ENCODE results near the gene ZNF735.

- TF ChIP-seq CTCF (IDR thresholded peaks at IDR 0.05) (no peak), POLR2A (IDR thresholded peaks at IDR 0.05) (no peak)
Observed at GRCh38 chr7:64174941-64175340, 32.1 kb upstream of the ZNF735 start.
